Measurements from ENCODE around the gene HS3ST3A1.

HS3ST3A1 gene

GRCh38 chr17:13491916-13492736 lies 109.6 kb downstream of the HS3ST3A1 start:
- peaks cover 9% of the 10 kb centered on the region for H3K4me1 Mint-ChIP-seq (ENCODE audit: low read depth)
- no peaks in the 10 kb centered on the region for H3K27me3 Mint-ChIP-seq (ENCODE audit: low read depth)
- H3K36me3 Mint-ChIP-seq (ENCODE audit: low read depth) = no peaks in the 10 kb centered on the region
- peaks cover 7% of the 10 kb centered on the region for H3K9me3 Mint-ChIP-seq
- H3K27ac Mint-ChIP-seq = no peak overlapping the region
- no peak overlapping the region for H3K4me3 Mint-ChIP-seq

DNA sequence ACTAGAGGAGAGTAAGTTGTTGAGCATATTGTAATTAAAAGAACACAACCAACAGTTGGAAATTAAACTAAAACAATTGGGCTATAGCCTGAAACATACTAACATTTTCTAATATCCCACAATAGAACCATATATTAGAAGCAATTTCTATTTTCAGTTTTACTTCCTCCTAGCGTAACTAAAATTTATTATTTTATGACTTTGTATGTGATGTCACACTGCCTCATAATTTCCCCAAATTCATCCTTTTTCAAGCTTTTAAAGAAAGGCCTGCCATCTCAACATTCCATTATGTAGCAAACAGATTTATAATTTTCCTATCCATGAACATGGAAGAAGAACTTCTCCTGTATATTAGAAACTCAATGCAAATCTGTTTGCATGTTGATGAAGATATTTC lies 110.2 kb downstream of the HS3ST3A1 start:
- peaks cover 9% of the 10 kb centered on the region for H3K4me1 Mint-ChIP-seq (ENCODE audit: low read depth)
- H3K27me3 Mint-ChIP-seq (ENCODE audit: low read depth) = no peaks in the 10 kb centered on the region
- H3K4me3 Mint-ChIP-seq = no peak overlapping the region
- no peaks in the 10 kb centered on the region for H3K36me3 Mint-ChIP-seq (ENCODE audit: low read depth)
- H3K27ac Mint-ChIP-seq = no peak overlapping the region
- H3K9me3 Mint-ChIP-seq = peaks cover 7% of the 10 kb centered on the region

- Mint-ChIP-seq H3K9me3 (peaks cover 7% of the 10 kb centered on the region), H3K27ac (no peak overlapping the region), H3K4me3 (no peak overlapping the region), H3K27me3 (ENCODE audit: low read depth) (no peaks in the 10 kb centered on the region), H3K36me3 (ENCODE audit: low read depth) (no peaks in the 10 kb centered on the region), H3K4me1 (ENCODE audit: low read depth) (peaks cover 9% of the 10 kb centered on the region)
Measured at GRCh38 chr17:13490906-13491482, 110.7 kb downstream of the HS3ST3A1 start.

DNA sequence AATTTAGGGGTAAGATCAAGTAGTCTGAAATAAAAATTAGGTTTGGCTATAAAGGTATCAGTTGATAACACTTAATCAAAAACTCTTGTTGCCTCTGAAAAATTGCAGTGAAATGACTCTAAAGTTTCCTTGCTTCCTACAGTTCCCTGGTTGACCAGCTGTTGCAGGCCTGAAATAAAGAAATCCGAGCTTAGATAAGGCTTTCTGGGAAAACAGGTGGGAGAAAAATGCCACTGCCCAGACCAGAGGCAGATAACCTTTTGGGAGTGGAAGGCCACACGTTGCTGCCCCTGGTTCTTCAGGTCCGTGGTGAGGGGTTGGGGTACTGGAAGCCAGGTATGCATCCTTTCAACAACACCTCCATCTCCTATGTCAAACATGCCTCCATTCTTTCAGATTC lies 111.3 kb downstream of the HS3ST3A1 start:
- H3K9me3 Mint-ChIP-seq = peaks cover 9% of the 10 kb centered on the region
- H3K36me3 Mint-ChIP-seq (ENCODE audit: low read depth) = no peaks in the 10 kb centered on the region
- H3K27ac Mint-ChIP-seq = no peak overlapping the region

DNA sequence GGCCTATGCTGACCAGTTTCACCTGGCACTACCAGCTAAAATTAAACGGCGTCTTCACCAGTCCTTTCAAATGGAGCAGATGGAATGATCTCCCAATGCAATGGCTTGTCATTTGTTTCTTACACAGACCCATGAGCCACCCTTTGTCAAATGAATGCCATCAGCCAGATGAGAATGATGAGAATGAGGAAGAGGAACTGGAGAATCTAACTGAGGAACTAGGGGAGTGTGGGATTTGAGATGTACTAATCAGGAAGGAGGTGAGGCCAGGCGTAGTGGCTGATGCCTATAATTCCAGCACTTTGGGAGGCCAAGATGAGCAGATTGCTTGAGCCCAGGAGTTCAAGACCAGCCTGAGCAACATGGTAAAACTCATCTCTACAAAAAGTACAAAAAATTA lies 116.4 kb downstream of the HS3ST3A1 start:
- Mint-ChIP-seq H3K4me1 (ENCODE audit: low read depth) (no peaks in the 10 kb centered on the region), H3K9me3 (peaks cover 24% of the 10 kb centered on the region), H3K27me3 (ENCODE audit: low read depth) (no peaks in the 10 kb centered on the region), H3K27ac (no peak overlapping the region), H3K4me3 (no peak overlapping the region), H3K36me3 (ENCODE audit: low read depth) (no peaks in the 10 kb centered on the region)

More for the DNA sequence above, 111.3 kb downstream of the HS3ST3A1 start:
- H3K4me3 Mint-ChIP-seq = no peak overlapping the region
- H3K27me3 Mint-ChIP-seq (ENCODE audit: low read depth) = no peaks in the 10 kb centered on the region
- peaks cover 9% of the 10 kb centered on the region for H3K4me1 Mint-ChIP-seq (ENCODE audit: low read depth)

DNA sequence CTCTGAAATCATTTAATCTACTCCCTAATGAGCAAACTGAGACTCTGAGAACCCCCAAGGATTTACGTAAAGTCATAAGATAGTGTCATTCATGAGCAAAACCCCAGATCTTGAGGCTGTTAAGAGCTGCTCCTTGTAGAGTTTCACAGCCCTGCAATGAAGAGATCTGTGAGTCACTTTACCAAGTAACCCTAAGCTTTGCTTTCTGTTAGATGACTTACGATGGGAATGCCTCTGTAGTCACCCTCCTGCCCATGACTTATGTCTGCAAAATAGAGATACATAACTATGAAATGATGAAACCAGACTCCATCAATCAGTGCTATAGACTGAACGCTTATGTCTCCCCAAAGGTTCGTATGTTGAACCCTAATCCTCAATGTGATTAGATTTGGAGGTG lies 117.7 kb downstream of the HS3ST3A1 start:
- no peak overlapping the region for H3K4me3 Mint-ChIP-seq
- no peak overlapping the region for H3K27ac Mint-ChIP-seq
- no peaks in the 10 kb centered on the region for H3K36me3 Mint-ChIP-seq (ENCODE audit: low read depth)
- H3K4me1 Mint-ChIP-seq (ENCODE audit: low read depth) = no peaks in the 10 kb centered on the region
- H3K27me3 Mint-ChIP-seq (ENCODE audit: low read depth) = no peaks in the 10 kb centered on the region
- peaks cover 27% of the 10 kb centered on the region for H3K9me3 Mint-ChIP-seq

- no peaks in the 10 kb centered on the region for H3K4me1 Mint-ChIP-seq (ENCODE audit: low read depth)
- no peak overlapping the region for H3K4me3 Mint-ChIP-seq
- no peak overlapping the region for H3K27ac Mint-ChIP-seq
- H3K9me3 Mint-ChIP-seq = peaks cover 28% of the 10 kb centered on the region
- no peaks in the 10 kb centered on the region for H3K27me3 Mint-ChIP-seq (ENCODE audit: low read depth)
- H3K36me3 Mint-ChIP-seq (ENCODE audit: low read depth) = no peaks in the 10 kb centered on the region
Measured at GRCh38 chr17:13480877-13481276, 120.9 kb downstream of the HS3ST3A1 start.

GRCh38 chr17:13478326-13478830 lies 123.4 kb downstream of the HS3ST3A1 start:
- Mint-ChIP-seq H3K27me3 (ENCODE audit: low read depth) (no peaks in the 10 kb centered on the region), H3K4me1 (ENCODE audit: low read depth) (no peaks in the 10 kb centered on the region), H3K36me3 (ENCODE audit: low read depth) (no peaks in the 10 kb centered on the region), H3K4me3 (no peak overlapping the region), H3K9me3 (peaks cover 28% of the 10 kb centered on the region), H3K27ac (no peak overlapping the region)

- Mint-ChIP-seq H3K27me3 (ENCODE audit: low read depth) (no peaks in the 10 kb centered on the region), H3K27ac (no peak overlapping the region), H3K4me3 (no peak overlapping the region), H3K4me1 (ENCODE audit: low read depth) (no peaks in the 10 kb centered on the region), H3K36me3 (ENCODE audit: low read depth) (no peaks in the 10 kb centered on the region), H3K9me3 (peaks cover 28% of the 10 kb centered on the region)
Measured at GRCh38 chr17:13477180-13477611, 124.5 kb downstream of the HS3ST3A1 start.

DNA sequence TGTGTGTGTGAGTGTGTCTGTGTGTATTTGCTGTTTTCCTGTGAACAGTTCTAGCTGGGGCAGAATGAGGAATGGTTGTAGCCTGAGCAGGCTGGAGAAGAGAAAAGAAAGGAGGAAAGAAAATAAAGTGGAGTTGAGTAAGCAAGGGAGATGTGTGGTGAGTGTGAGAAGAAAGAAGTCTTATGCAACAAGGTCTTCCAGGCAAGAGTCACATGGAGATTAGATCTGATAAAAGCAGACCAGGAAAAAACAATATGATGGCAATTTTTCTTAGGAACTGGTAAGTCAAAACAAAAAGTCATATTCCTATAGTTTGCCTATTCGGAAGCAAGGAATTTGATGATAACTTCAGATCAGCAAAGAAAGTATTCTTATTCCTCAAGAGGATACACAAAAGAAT lies 125.0 kb downstream of the HS3ST3A1 start:
- Mint-ChIP-seq H3K4me1 (ENCODE audit: low read depth) (no peaks in the 10 kb centered on the region), H3K36me3 (ENCODE audit: low read depth) (no peaks in the 10 kb centered on the region), H3K27ac (no peak overlapping the region), H3K9me3 (peaks cover 25% of the 10 kb centered on the region), H3K4me3 (no peak overlapping the region), H3K27me3 (ENCODE audit: low read depth) (no peaks in the 10 kb centered on the region)

DNA sequence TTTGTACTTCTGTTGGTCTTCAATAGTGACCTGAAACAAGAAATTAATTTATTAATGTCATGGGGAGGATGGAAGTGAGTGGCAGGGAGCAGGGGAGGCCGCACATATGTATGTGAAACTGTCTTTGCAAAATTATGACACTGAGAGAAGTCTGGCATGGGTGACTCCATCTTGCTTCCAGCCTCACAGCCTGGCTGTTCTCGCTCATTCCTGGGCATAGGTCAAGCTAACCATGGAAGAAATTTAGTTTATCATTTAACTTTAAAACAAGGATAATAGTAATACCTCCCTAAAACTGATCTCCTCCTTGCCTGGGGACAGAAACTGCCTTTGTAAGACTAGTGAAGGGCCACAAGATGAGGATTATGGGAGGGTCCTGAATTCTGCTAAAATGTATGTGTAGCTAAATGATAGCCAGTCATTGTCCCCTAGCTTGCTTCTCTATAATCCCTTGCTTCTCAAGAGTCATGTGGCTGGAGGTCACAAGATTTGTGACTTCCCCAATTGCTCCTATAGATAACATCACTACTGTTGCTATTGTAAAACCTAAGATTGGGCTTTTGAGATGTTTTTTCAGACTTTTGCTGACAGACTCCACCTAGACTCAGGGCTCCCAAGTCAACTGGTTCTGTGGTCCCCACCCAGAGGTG lies 126.0 kb downstream of the HS3ST3A1 start:
- Mint-ChIP-seq H3K36me3 (ENCODE audit: low read depth) (no peaks in the 10 kb centered on the region), H3K9me3 (peaks cover 19% of the 10 kb centered on the region), H3K4me3 (no peak overlapping the region), H3K4me1 (ENCODE audit: low read depth) (no peaks in the 10 kb centered on the region), H3K27ac (no peak overlapping the region), H3K27me3 (ENCODE audit: low read depth) (no peaks in the 10 kb centered on the region)

- Mint-ChIP-seq H3K4me3 (no peak overlapping the region), H3K4me1 (ENCODE audit: low read depth) (no peaks in the 10 kb centered on the region), H3K36me3 (ENCODE audit: low read depth) (no peaks in the 10 kb centered on the region), H3K9me3 (peaks cover 8% of the 10 kb centered on the region), H3K27ac (no peak overlapping the region), H3K27me3 (ENCODE audit: low read depth) (no peaks in the 10 kb centered on the region)
Measured at GRCh38 chr17:13474073-13474800, 127.5 kb downstream of the HS3ST3A1 start.

- H3K9me3 Mint-ChIP-seq = no peaks in the 10 kb centered on the region
- no peak overlapping the region for H3K4me3 Mint-ChIP-seq
- H3K36me3 Mint-ChIP-seq (ENCODE audit: low read depth) = no peaks in the 10 kb centered on the region
- no peaks in the 10 kb centered on the region for H3K27me3 Mint-ChIP-seq (ENCODE audit: low read depth)
- no peaks in the 10 kb centered on the region for H3K4me1 Mint-ChIP-seq (ENCODE audit: low read depth)
- no peak overlapping the region for H3K27ac Mint-ChIP-seq
Measured at GRCh38 chr17:13465678-13466077, 136.1 kb downstream of the HS3ST3A1 start.

GRCh38 chr17:13462673-13463124 lies 139.0 kb downstream of the HS3ST3A1 start:
- H3K27ac Mint-ChIP-seq = no peak overlapping the region

More at GRCh38 chr17:13462673-13463124, 139.0 kb downstream of the HS3ST3A1 start:
- H3K4me3 Mint-ChIP-seq = no peak overlapping the region
- H3K4me1 Mint-ChIP-seq (ENCODE audit: low read depth) = no peaks in the 10 kb centered on the region
- no peaks in the 10 kb centered on the region for H3K9me3 Mint-ChIP-seq
- no peaks in the 10 kb centered on the region for H3K27me3 Mint-ChIP-seq (ENCODE audit: low read depth)
- no peaks in the 10 kb centered on the region for H3K36me3 Mint-ChIP-seq (ENCODE audit: low read depth)
